ENCODE results near the gene MYL4. TPM values are rescaled to one million over a fixed set of nuclear protein-coding genes. Genes with fewer than 3 reads are reported as not detected.

Gene MYL4
- total RNA-seq, 1 experiment from 2014 or later = 0.66 TPM

DNA sequence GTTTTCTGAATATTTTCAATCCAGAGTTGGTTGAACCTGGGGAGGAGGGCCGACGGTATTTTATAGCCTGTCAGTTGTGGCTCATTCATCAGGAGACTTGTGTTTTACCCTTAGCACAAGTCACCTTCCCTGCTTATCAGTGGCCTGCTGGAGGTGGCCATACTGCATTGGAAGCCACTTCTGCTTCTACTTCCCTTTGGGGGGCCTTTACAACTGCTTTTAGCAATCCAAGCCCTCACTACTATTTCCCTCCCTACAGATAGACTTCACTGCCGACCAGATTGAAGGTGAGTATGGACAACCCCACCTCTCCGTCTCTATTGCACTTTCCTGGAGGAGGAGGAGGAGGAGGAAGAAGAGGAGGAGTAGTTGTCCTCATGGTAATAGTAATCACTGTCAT lies 4.4 kb downstream of the MYL4 start:
- Mint-ChIP-seq H3K27me3 (ENCODE audit: low read depth) (peaks cover 2% of the 10 kb centered on the region), H3K27ac (no peak overlapping the region), H3K36me3 (ENCODE audit: insufficient read depth in 1 of 3, low read depth in 3 of 3) (no peaks in the 10 kb centered on the region), H3K9me3 (no peaks in the 10 kb centered on the region), H3K4me3 (no peak overlapping the region), H3K4me1 (peaks cover 11% of the 10 kb centered on the region in 2 experiments; a peak in 3 of 4 replicates)
- Histone ChIP-seq H3K79me1 (ENCODE audit: insufficient read depth, low read depth, low read length, poor library complexity, severe bottlenecking) (no peaks in the 10 kb centered on the region), H3K4ac (ENCODE audit: low read depth, low read length) (no peak overlapping the region), H3K27ac (ENCODE audit: insufficient read length, low read depth, low read length) (no peak overlapping the region), H2AK5ac (ENCODE audit: insufficient read length, low read length) (no peak overlapping the region), H4K91ac (ENCODE audit: insufficient read length, low read depth, low read length) (no peak overlapping the region), H3K4me1 (ENCODE audit: insufficient read depth, low read length) (no peaks in the 10 kb centered on the region), H3K18ac (ENCODE audit: insufficient read length, low read depth, low read length) (no peak overlapping the region), H3K23ac (ENCODE audit: insufficient read length, low read depth, low read length) (no peak overlapping the region), H2BK5ac (ENCODE audit: insufficient read length, low read length) (no peak overlapping the region), H2BK15ac (ENCODE audit: low read depth, low read length) (no peak overlapping the region), H4K8ac (replicated peaks; ENCODE audit: insufficient read length, low read depth, low read length) (no peak overlapping the region), H3K23me2 (ENCODE audit: insufficient read length, low read depth, low read length, poor library complexity, severe bottlenecking) (no peaks in the 10 kb centered on the region), H3K4me2 (ENCODE audit: insufficient read depth, insufficient read length, low read length) (no peak overlapping the region), H2BK12ac (ENCODE audit: insufficient read length, low read depth, low read length) (no peak overlapping the region), H3K9me3 (ENCODE audit: control insufficient read depth, low read depth, low read length) (no peaks in the 10 kb centered on the region), H3K27me3 (ENCODE audit: insufficient read depth, low read length) (no peaks in the 10 kb centered on the region), H3T11ph (ENCODE audit: low read length) (no peak overlapping the region), H3K79me2 (ENCODE audit: insufficient read depth, low read length) (no peaks in the 10 kb centered on the region), H4K20me1 (ENCODE audit: control insufficient read depth, insufficient read depth, insufficient read length) (no peaks in the 10 kb centered on the region), H4K5ac (ENCODE audit: insufficient read length, low read depth, low read length) (no peak overlapping the region), H3K56ac (ENCODE audit: insufficient read length, low read depth, low read length) (no peak overlapping the region), H2AFZ (ENCODE audit: low read length) (no peak overlapping the region), H2BK20ac (ENCODE audit: low read depth, low read length, poor library complexity, severe bottlenecking) (no peak overlapping the region), H3K14ac (ENCODE audit: insufficient read depth, low read length) (no peak overlapping the region), H2BK120ac (ENCODE audit: low read depth, low read length, poor library complexity, severe bottlenecking) (peak overlapping the region; percentile 63), H3K9ac (ENCODE audit: extremely low read depth, insufficient read length, low read length) (no peak overlapping the region)
- no peak for TF ChIP-seq CTCF (conservative IDR thresholded peaks at IDR 0.05)
- no peak for DNase-seq
- no CpG with 5 or more reads among the region's 4 CpGs for WGBS (ENCODE audit: extremely low coverage, insufficient read length, low lambda C conversion rate)
